Neuronal stem cell (in vitro differentiated cells): ENCODE data around the gene NPHP1.

Experiments
- DNase-seq: peaks from one replicate; pipeline ENCODE4 v3.0.0-alpha.2; 2013; ENCODE audit warnings: low spot score
- H2AFZ ChIP-seq: one replicate; pipeline ENCODE4 v1.6.1; 2013; ENCODE audit warnings: mild to moderate bottlenecking, low read length, inconsistent platforms
- H2AK5ac ChIP-seq: 2 replicates; pipeline ENCODE4 v1.6.1; 2013; ENCODE audit warnings: low read depth, mild to moderate bottlenecking, inconsistent platforms, low read length, moderate library complexity, mixed read lengths
- H2BK120ac ChIP-seq: 2 replicates; pipeline ENCODE4 v1.6.1; 2013; ENCODE audit warnings: low read depth, mild to moderate bottlenecking, inconsistent platforms, low read length, moderate library complexity, mixed read lengths
- H2BK12ac ChIP-seq: one replicate; pipeline ENCODE4 v1.6.1; 2013; ENCODE audit warnings: low read length, inconsistent platforms
- H2BK15ac ChIP-seq: 2 replicates; pipeline ENCODE4 v1.6.1; 2013; ENCODE audit warnings: mild to moderate bottlenecking, low read length, inconsistent platforms, mixed read lengths
- H2BK5ac ChIP-seq: one replicate; pipeline ENCODE4 v1.6.1; 2013; ENCODE audit warnings: inconsistent platforms, mild to moderate bottlenecking, low read length, moderate library complexity
- H3K14ac ChIP-seq: one replicate; pipeline ENCODE4 v1.6.1; 2013; ENCODE audit warnings: low read length, inconsistent platforms
- H3K18ac ChIP-seq: 2 replicates; pipeline ENCODE4 v1.6.1; 2013; ENCODE audit warnings: low read length, inconsistent platforms
- H3K23ac ChIP-seq: 2 replicates; pipeline ENCODE4 v1.6.1; 2013; ENCODE audit warnings: low read depth, mild to moderate bottlenecking, mixed read lengths, low read length, inconsistent platforms; ENCODE audit not compliant: poor library complexity
- H3K27ac ChIP-seq: replicated peaks from 3 replicates; pipeline ENCODE4 v1.5.1; 2013; ENCODE audit warnings: low read length, inconsistent platforms
- H3K27me3 ChIP-seq, 3 experiments: 2 replicates each; pipeline ENCODE4 v1.6.1; 2013; ENCODE audit warnings: low read length in 3 of 3, mild to moderate bottlenecking in 2 of 3, inconsistent platforms in 1 of 3, low read depth in 1 of 3, mixed read lengths in 1 of 3, moderate library complexity in 1 of 3; ENCODE audit not compliant: control insufficient read depth in 3 of 3, insufficient read depth in 3 of 3
- H3K36me3 ChIP-seq, 2 donors: replicated peaks in 1 of 2; 2 replicates each; pipeline ENCODE4 v1.6.1; 2013; ENCODE audit warnings: low read length in 2 of 2; ENCODE audit not compliant: control insufficient read depth in 2 of 2, insufficient read depth in 2 of 2
- H3K4ac ChIP-seq: 2 replicates; pipeline ENCODE4 v1.6.1; 2013; ENCODE audit warnings: inconsistent platforms, mild to moderate bottlenecking, low read length, moderate library complexity
- H3K4me1 ChIP-seq, 2 donors: 1 replicate in 1 of 2; 2 replicates in 1 of 2; pipeline ENCODE4 v1.6.1; 2013; ENCODE audit warnings: low read length in 2 of 2, low read depth in 1 of 2; ENCODE audit not compliant: control insufficient read depth in 2 of 2, insufficient read depth in 1 of 2
- H3K4me2 ChIP-seq: one replicate; pipeline ENCODE4 v1.6.1; 2013; ENCODE audit warnings: mild to moderate bottlenecking, low read length, inconsistent platforms; ENCODE audit not compliant: insufficient read depth, poor library complexity, severe bottlenecking
- H3K4me3 ChIP-seq, 2 donors: 2 replicates each; pipeline ENCODE4 v1.5.1; 2013; ENCODE audit warnings: low read length in 2 of 2, mild to moderate bottlenecking in 2 of 2, inconsistent platforms in 1 of 2, moderate library complexity in 1 of 2
- H3K79me1 ChIP-seq: one replicate; pipeline ENCODE4 v1.6.1; 2013; ENCODE audit warnings: low read depth, mild to moderate bottlenecking, inconsistent platforms, low read length, moderate library complexity
- H3K9ac ChIP-seq: one replicate; pipeline ENCODE4 v1.6.1; 2013; ENCODE audit warnings: mild to moderate bottlenecking, low read depth, low read length, inconsistent platforms; ENCODE audit not compliant: poor library complexity
- H3K9me3 ChIP-seq, 2 donors: replicated peaks in 1 of 2; 2 replicates each; pipeline versions ENCODE3 to v1.6.1; 2013; ENCODE audit warnings: low read length in 2 of 2, mild to moderate bottlenecking in 2 of 2, inconsistent platforms in 1 of 2, low read depth in 1 of 2, mixed read lengths in 1 of 2, moderate library complexity in 1 of 2; ENCODE audit not compliant: control insufficient read depth in 2 of 2, insufficient read depth in 1 of 2
- H4K8ac ChIP-seq: one replicate; pipeline ENCODE4 v1.6.1; 2013; ENCODE audit warnings: low read depth, mild to moderate bottlenecking, inconsistent platforms, low read length, moderate library complexity
- H4K91ac ChIP-seq: one replicate; pipeline ENCODE4 v1.6.1; 2013; ENCODE audit warnings: low read length, low read depth, mild to moderate bottlenecking, inconsistent platforms; ENCODE audit not compliant: poor library complexity
- WGBS, 2 donors: extraction: QIAGEN DNeasy Blood & Tissue Kit; methylation state at CpG; one replicate each; pipeline ENCODE4 v1.1.7; 2013; ENCODE audit warnings: missing lambda C conversion rate in 2 of 2, mixed read lengths in 1 of 2; ENCODE audit not compliant: insufficient read length in 2 of 2, insufficient replicate concordance in 1 of 2; ENCODE audit errors: extremely low coverage in 2 of 2; 5-methylcytosine and 5-hydroxymethylcytosine counted together

Gene NPHP1

GRCh38 chr2:110126086-110126773 lies 78.6 kb downstream of the NPHP1 start:
- no peak overlapping the region for H2BK120ac ChIP-seq
- H2AFZ ChIP-seq = no peak overlapping the region
- H3K14ac ChIP-seq = no peak overlapping the region
- H4K8ac ChIP-seq = no peak overlapping the region
- H4K91ac ChIP-seq = no peak overlapping the region
- H3K79me1 ChIP-seq = no peaks in the 10 kb centered on the region
- peaks cover 7 to 8% of the 10 kb centered on the region in 2 donors for H3K4me1 ChIP-seq
- peaks cover 0 to 1% of the 10 kb centered on the region in 2 donors for H3K9me3 ChIP-seq
- no peak overlapping the region for H2BK5ac ChIP-seq
- H3K4me2 ChIP-seq = no peak overlapping the region
- H3K36me3 ChIP-seq = no peaks in the 10 kb centered on the region
- H3K27me3 ChIP-seq = no peaks in the 10 kb centered on the region
- H3K4me3 ChIP-seq = no peak overlapping the region
- DNase-seq = no peak
- H2AK5ac ChIP-seq = no peak overlapping the region
- H2BK12ac ChIP-seq = no peak overlapping the region
- no peak overlapping the region for H3K18ac ChIP-seq
- no peak overlapping the region for H3K23ac ChIP-seq
- H3K27ac ChIP-seq = no peak overlapping the region
- WGBS, 2 donors = no CpG with 5 or more reads among the region's 4 CpGs
- H2BK15ac ChIP-seq = no peak overlapping the region
- H3K4ac ChIP-seq = no peak overlapping the region
- H3K9ac ChIP-seq = no peak overlapping the region

- WGBS, 2 donors = no CpG with 5 or more reads among the region's 6 CpGs
- Histone ChIP-seq H3K9me3 (peaks cover 0 to 1% of the 10 kb centered on the region in 2 donors), H2BK12ac (no peak overlapping the region), H3K4me1 (peaks cover 7 to 8% of the 10 kb centered on the region in 2 donors), H2AK5ac (no peak overlapping the region), H3K4ac (no peak overlapping the region), H3K4me3 (no peak overlapping the region), H3K36me3 (no peaks in the 10 kb centered on the region), H3K9ac (no peak overlapping the region), H3K4me2 (no peak overlapping the region), H2AFZ (no peak overlapping the region), H3K79me1 (no peaks in the 10 kb centered on the region), H3K27ac (no peak overlapping the region), H2BK120ac (no peak overlapping the region), H3K27me3 (peaks cover 0 to 1% (median 0%) of the 10 kb centered on the region in 3 experiments), H3K18ac (no peak overlapping the region), H2BK15ac (no peak overlapping the region), H4K91ac (no peak overlapping the region), H3K23ac (no peak overlapping the region), H2BK5ac (no peak overlapping the region), H4K8ac (no peak overlapping the region), H3K14ac (no peak overlapping the region)
- DNase-seq = no peak
Observed at GRCh38 chr2:110124939-110125691, 79.7 kb downstream of the NPHP1 start.

GRCh38 chr2:110124038-110124825 lies 80.6 kb downstream of the NPHP1 start:
- Histone ChIP-seq H3K18ac (peak overlapping the region; percentile 13), H3K4me1 (peaks cover 7 to 8% of the 10 kb centered on the region in 2 donors), H2BK120ac (no peak overlapping the region), H2AFZ (no peak overlapping the region), H3K14ac (peak overlapping the region; percentile 27), H4K8ac (no peak overlapping the region), H3K9ac (no peak overlapping the region), H2BK12ac (no peak overlapping the region), H4K91ac (no peak overlapping the region), H2BK5ac (no peak overlapping the region), H2BK15ac (no peak overlapping the region), H3K27me3 (peaks cover 0 to 9% (median 0%) of the 10 kb centered on the region in 3 experiments), H3K36me3 (no peaks in the 10 kb centered on the region), H3K4me3 (no peak overlapping the region), H3K79me1 (no peaks in the 10 kb centered on the region), H3K9me3 (peaks cover 0 to 1% of the 10 kb centered on the region in 2 donors), H3K4ac (no peak overlapping the region), H2AK5ac (no peak overlapping the region), H3K4me2 (no peak overlapping the region), H3K23ac (no peak overlapping the region), H3K27ac (no peak overlapping the region)
- no peak for DNase-seq
- no CpG with 5 or more reads among the region's 4 CpGs for WGBS, 2 donors

- Histone ChIP-seq H2BK12ac (no peak overlapping the region), H2BK5ac (no peak overlapping the region), H3K36me3 (no peaks in the 10 kb centered on the region), H3K27me3 (peaks cover 0 to 32% (median 0%) of the 10 kb centered on the region in 3 experiments), H3K4me1 (peaks cover under 1 to 5% of the 10 kb centered on the region in 2 donors), H4K91ac (no peak overlapping the region), H3K4me2 (no peak overlapping the region), H3K9me3 (peaks cover 0 to 1% of the 10 kb centered on the region in 2 donors), H3K4ac (no peak overlapping the region), H3K79me1 (no peaks in the 10 kb centered on the region), H3K9ac (no peak overlapping the region), H4K8ac (no peak overlapping the region), H2BK15ac (no peak overlapping the region), H3K23ac (no peak overlapping the region), H3K27ac (no peak overlapping the region), H3K4me3 (no peak overlapping the region), H2AFZ (no peak overlapping the region), H2AK5ac (no peak overlapping the region), H3K14ac (no peak overlapping the region), H3K18ac (no peak overlapping the region), H2BK120ac (no peak overlapping the region)
- no peak for DNase-seq
- WGBS, 2 donors = no CpG with 5 or more reads among the region's 3 CpGs
Observed at GRCh38 chr2:110121592-110121991, 83.2 kb downstream of the NPHP1 start.
